Astrocyte (in vitro differentiated cells and primary cell): ENCODE measurements around the gene ABT1. TPM values are rescaled to one million over a fixed set of nuclear protein-coding genes. Genes with fewer than 3 reads are reported as not detected.

Experiments
- DNase-seq: peaks from one replicate; pipeline ENCODE4 v3.0.0-alpha.2; 2010; ENCODE audit warnings: low read depth
- FAIRE-seq: peaks from 2 replicates; lab custom pipeline; 2011; peaks lifted over from hg19 to GRCh38; lab: Jason Lieb, UNC
- H2AFZ ChIP-seq: 2 replicates; pipeline ENCODE4 v1.6.0; 2012; ENCODE audit warnings: low read depth, low read length, inconsistent platforms
- H3K27ac ChIP-seq: 2 replicates; pipeline ENCODE4 v1.5.1; 2011; ENCODE audit warnings: low read depth, low read length, inconsistent platforms
- H3K27me3 ChIP-seq: 2 replicates; pipeline ENCODE4 v1.6.0; 2011; ENCODE audit warnings: low read length, inconsistent platforms; ENCODE audit not compliant: insufficient read depth
- H3K36me3 ChIP-seq: 2 replicates; pipeline ENCODE4 v1.5.1; 2011; ENCODE audit warnings: low read length, inconsistent platforms; ENCODE audit not compliant: insufficient read depth
- H3K4me1 ChIP-seq: 2 replicates; pipeline ENCODE4 v1.5.1; 2011; ENCODE audit warnings: low read length, inconsistent platforms; ENCODE audit not compliant: insufficient read depth
- H3K4me2 ChIP-seq: 2 replicates; pipeline ENCODE4 v1.6.0; 2012; ENCODE audit warnings: low read length, inconsistent platforms
- H3K4me3 ChIP-seq: 2 replicates; pipeline ENCODE4 v1.5.1; 2011; ENCODE audit warnings: low read depth, mild to moderate bottlenecking, low read length, inconsistent platforms; ENCODE audit not compliant: insufficient read depth
- H3K79me2 ChIP-seq: 2 replicates; pipeline ENCODE4 v1.6.0; 2012; ENCODE audit warnings: mild to moderate bottlenecking, low read length, inconsistent platforms; ENCODE audit not compliant: insufficient read depth
- H3K9ac ChIP-seq: 2 replicates; pipeline ENCODE4 v1.6.0; 2012; ENCODE audit warnings: mild to moderate bottlenecking, low read length, inconsistent platforms
- H3K9me3 ChIP-seq: 2 replicates; pipeline ENCODE4 v1.5.1; 2012; ENCODE audit warnings: low read depth, mild to moderate bottlenecking, low read length, inconsistent platforms; ENCODE audit not compliant: insufficient read depth
- H4K20me1 ChIP-seq: 2 replicates; pipeline ENCODE4 v1.6.0; 2012; ENCODE audit warnings: low read length, inconsistent platforms; ENCODE audit not compliant: insufficient read depth
- H3K27ac Mint-ChIP-seq: one replicate; pipeline ENCODE4 v1.8.0; 2021; ENCODE audit warnings: mild to moderate bottlenecking, mixed read lengths; ENCODE audit not compliant: unreplicated experiment
- H3K27me3 Mint-ChIP-seq: one replicate; pipeline ENCODE4 v1.8.0; 2021; ENCODE audit warnings: low read depth, mixed read lengths; ENCODE audit not compliant: unreplicated experiment
- H3K36me3 Mint-ChIP-seq: one replicate; pipeline ENCODE4 v1.8.0; 2021; ENCODE audit warnings: low read depth, mixed read lengths; ENCODE audit not compliant: unreplicated experiment
- H3K4me1 Mint-ChIP-seq: one replicate; pipeline ENCODE4 v1.8.0; 2021; ENCODE audit warnings: low read depth, mixed read lengths; ENCODE audit not compliant: unreplicated experiment
- H3K4me3 Mint-ChIP-seq: one replicate; pipeline ENCODE4 v1.8.0; 2021; ENCODE audit warnings: mild to moderate bottlenecking, moderate library complexity, mixed read lengths; ENCODE audit not compliant: unreplicated experiment
- H3K9me3 Mint-ChIP-seq: one replicate; pipeline ENCODE4 v1.8.0; 2021; ENCODE audit warnings: mild to moderate bottlenecking, mixed read lengths; ENCODE audit not compliant: unreplicated experiment
- EZH2 ChIP-seq: IDR thresholded peaks from 2 replicates; pipeline ENCODE4 v1.6.1; 2012; ENCODE audit warnings: mild to moderate bottlenecking, low read length, inconsistent platforms; ENCODE audit not compliant: insufficient read depth
- total RNA-seq: library from RNA; stranded (reverse); gene quantifications from 2 replicates; pipeline ENCODE4 v1.2.1, GENCODE V29; 2021
- TF ChIP-seq, protein P1 (sequence below): IDR thresholded peaks from 2 replicates; pipeline ENCODE4 v1.5.1; 2011; ENCODE audit warnings: low read depth, mild to moderate bottlenecking, inconsistent platforms, low read length, moderate library complexity; ENCODE audit not compliant: insufficient read depth

The ABT1 gene
- total RNA-seq, 1 donor from 2014 or later, result 17.3 TPM

DNA sequence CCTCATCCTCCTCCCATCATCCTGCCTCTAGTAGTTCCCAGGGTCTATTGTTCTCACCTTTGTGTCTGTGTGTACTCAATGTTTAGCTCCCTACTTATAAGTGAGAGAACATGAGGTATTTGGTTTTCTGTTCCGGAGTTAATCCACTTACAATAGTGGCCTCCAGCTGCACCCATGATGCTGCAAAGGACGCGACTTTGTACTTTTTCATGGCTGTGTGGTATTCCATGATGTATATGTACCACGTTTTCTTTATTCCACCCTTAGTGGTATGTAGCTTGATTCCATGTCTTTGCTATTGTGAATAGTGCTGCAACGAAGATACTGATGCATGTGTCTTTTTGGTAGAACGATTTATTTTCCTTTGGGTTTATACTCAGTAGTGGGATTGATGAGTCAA is 18.5 kb upstream of the ABT1 start:
- Mint-ChIP-seq H3K27ac (no peak overlapping the region), H3K4me1 (no peaks in the 10 kb centered on the region), H3K9me3 (peaks cover 10% of the 10 kb centered on the region), H3K4me3 (no peak overlapping the region), H3K36me3 (no peaks in the 10 kb centered on the region), H3K27me3 (peaks cover 18% of the 10 kb centered on the region)
- Histone ChIP-seq H3K27me3 (peaks cover 6% of the 10 kb centered on the region), H3K36me3 (no peaks in the 10 kb centered on the region), H3K4me3 (no peak overlapping the region), H3K4me1 (peaks cover 3% of the 10 kb centered on the region), H4K20me1 (no peaks in the 10 kb centered on the region), H3K9ac (no peak overlapping the region), H2AFZ (no peak overlapping the region), H3K9me3 (no peaks in the 10 kb centered on the region), H3K27ac (no peak overlapping the region), H3K4me2 (no peak overlapping the region), H3K79me2 (no peaks in the 10 kb centered on the region)
- FAIRE-seq (no peak), DNase-seq (no peak)
- TF ChIP-seq, protein P1, sequence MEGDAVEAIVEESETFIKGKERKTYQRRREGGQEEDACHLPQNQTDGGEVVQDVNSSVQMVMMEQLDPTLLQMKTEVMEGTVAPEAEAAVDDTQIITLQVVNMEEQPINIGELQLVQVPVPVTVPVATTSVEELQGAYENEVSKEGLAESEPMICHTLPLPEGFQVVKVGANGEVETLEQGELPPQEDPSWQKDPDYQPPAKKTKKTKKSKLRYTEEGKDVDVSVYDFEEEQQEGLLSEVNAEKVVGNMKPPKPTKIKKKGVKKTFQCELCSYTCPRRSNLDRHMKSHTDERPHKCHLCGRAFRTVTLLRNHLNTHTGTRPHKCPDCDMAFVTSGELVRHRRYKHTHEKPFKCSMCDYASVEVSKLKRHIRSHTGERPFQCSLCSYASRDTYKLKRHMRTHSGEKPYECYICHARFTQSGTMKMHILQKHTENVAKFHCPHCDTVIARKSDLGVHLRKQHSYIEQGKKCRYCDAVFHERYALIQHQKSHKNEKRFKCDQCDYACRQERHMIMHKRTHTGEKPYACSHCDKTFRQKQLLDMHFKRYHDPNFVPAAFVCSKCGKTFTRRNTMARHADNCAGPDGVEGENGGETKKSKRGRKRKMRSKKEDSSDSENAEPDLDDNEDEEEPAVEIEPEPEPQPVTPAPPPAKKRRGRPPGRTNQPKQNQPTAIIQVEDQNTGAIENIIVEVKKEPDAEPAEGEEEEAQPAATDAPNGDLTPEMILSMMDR, result no peak
- no peak for TF ChIP-seq EZH2

DNA sequence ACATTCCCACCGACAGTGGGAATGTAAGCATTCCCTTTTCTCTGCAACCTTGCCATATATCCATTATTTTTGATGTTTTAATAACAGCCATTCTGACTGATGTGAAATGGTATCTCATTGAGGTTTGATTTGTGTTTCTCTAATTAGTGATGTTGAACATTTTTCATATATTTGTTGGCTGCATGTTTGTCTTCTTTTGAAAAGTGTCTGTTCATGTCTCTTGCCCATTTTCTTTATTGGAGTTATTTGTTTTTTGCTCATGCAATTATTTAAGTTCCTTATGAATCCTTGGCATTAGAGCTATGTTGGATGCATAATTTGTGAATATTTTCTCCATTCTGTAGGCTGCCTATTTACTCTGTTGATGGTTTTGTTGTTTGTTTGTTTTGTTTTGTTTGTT is 18.0 kb upstream of the ABT1 start:
- no peak overlapping the region for H2AFZ ChIP-seq
- H4K20me1 ChIP-seq, result no peaks in the 10 kb centered on the region
- peaks cover 3% of the 10 kb centered on the region for H3K4me1 ChIP-seq
- no peak overlapping the region for H3K4me3 ChIP-seq
- no peak overlapping the region for H3K27ac Mint-ChIP-seq
- no peaks in the 10 kb centered on the region for H3K36me3 ChIP-seq
- H3K36me3 Mint-ChIP-seq, result no peaks in the 10 kb centered on the region
- peaks cover 7% of the 10 kb centered on the region for H3K27me3 ChIP-seq
- peak overlapping the region; percentile 51 for H3K4me3 Mint-ChIP-seq
- DNase-seq, result no peak
- H3K27ac ChIP-seq, result no peak overlapping the region
- H3K79me2 ChIP-seq, result no peaks in the 10 kb centered on the region
- H3K9ac ChIP-seq, result no peak overlapping the region
- no peak for FAIRE-seq
- no peaks in the 10 kb centered on the region for H3K4me1 Mint-ChIP-seq
- TF ChIP-seq, protein P1, result no peak
- TF ChIP-seq EZH2, result no peak
- peaks cover 10% of the 10 kb centered on the region for H3K9me3 Mint-ChIP-seq
- peaks cover 22% of the 10 kb centered on the region for H3K27me3 Mint-ChIP-seq
- no peaks in the 10 kb centered on the region for H3K9me3 ChIP-seq
- no peak overlapping the region for H3K4me2 ChIP-seq

DNA sequence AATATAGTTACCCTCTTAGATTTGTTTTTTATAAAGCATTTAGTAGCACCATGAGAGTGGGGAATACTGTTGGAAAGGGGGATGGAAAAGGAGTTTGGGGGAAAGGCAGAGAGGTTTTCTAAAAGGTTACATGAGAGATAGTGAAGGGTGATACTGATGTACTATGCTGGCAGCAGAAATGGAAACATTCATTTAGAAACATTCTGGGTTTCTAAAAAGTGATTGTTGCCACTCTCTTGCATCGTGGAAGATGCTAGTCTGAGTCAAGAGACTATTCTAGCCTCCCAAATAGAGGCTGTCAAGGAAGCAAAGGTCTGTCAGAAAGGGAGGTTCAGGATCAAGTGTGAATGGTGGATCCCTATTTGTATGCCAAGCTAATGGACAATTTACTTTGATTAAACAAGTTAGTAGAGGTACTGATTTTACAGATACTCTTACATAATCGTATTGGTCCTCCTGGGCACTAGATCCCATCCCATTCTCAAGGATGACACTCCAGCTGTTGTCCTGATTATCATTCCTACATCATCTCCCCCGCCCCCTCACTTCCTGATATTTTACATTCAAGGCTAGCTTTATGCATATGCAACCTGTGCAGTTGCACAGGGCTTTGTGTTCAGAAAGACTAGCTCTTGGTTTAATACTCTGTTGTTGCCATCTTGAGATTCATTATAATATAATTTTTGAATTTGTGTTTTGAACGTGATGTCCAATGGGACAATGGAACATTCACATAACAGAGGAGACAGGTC is 15.4 kb upstream of the ABT1 start:
- H3K4me3 Mint-ChIP-seq, result no peak overlapping the region
- peaks cover 33% of the 10 kb centered on the region for H3K27me3 Mint-ChIP-seq
- no peak overlapping the region for H3K27ac Mint-ChIP-seq

More for the DNA sequence above, 15.4 kb upstream of the ABT1 start:
- no peak for FAIRE-seq
- Histone ChIP-seq H3K36me3 (no peaks in the 10 kb centered on the region), H3K9ac (no peak overlapping the region), H2AFZ (no peak overlapping the region), H3K4me3 (no peak overlapping the region), H3K27ac (no peak overlapping the region), H3K9me3 (no peaks in the 10 kb centered on the region), H3K79me2 (no peaks in the 10 kb centered on the region), H3K27me3 (peaks cover 7% of the 10 kb centered on the region), H3K4me2 (no peak overlapping the region), H3K4me1 (peaks cover 3% of the 10 kb centered on the region), H4K20me1 (no peaks in the 10 kb centered on the region)
- Mint-ChIP-seq H3K36me3 (no peaks in the 10 kb centered on the region), H3K9me3 (peaks cover 10% of the 10 kb centered on the region), H3K4me1 (no peaks in the 10 kb centered on the region)
- DNase-seq, result no peak
- TF ChIP-seq, protein P1, result no peak
- no peak for TF ChIP-seq EZH2
